K562 (cell line): Measurements from ENCODE around the gene LGR6. TPM values are rescaled to one million over a fixed set of nuclear protein-coding genes. Genes with fewer than 3 reads are reported as not detected.

Experiments
- CBX8 ChIP-seq: fragments of 200-600 bp; sonication (generic); IDR thresholded peaks from 2 replicates; pipeline ENCODE4 v1.6.1; 2012; ENCODE audit warnings: borderline replicate concordance, mixed run types, low read depth, mild to moderate bottlenecking, moderate library complexity, mixed read lengths, low read length, control low read depth, inconsistent platforms; ENCODE audit not compliant: poor library complexity, severe bottlenecking; ENCODE audit errors: extremely low read depth
- CEBPG ChIP-seq, 3 experiments: fragments of 200-800 bp in 1 of 3; sonication (Bioruptor generic) in 1 of 3; sonication (generic) in 1 of 3; formaldehyde crosslinking in 1 of 3; IDR thresholded peaks in 2 of 3; conservative IDR thresholded peaks in 1 of 3; 2 replicates each; pipeline versions ENCODE4 v1.6.1 to v1.8.0; 2016 to 2022; ENCODE audit warnings: missing compliant biosample characterization in 2 of 3, missing genetic modification characterization in 2 of 3, mild to moderate bottlenecking in 1 of 3, missing genetic modification reagents in 1 of 3
- ESRRB ChIP-seq: fragments of 250-450 bp; sonication (Bioruptor Pico); IDR thresholded peaks from 2 replicates; pipeline ENCODE4 v1.5.0; 2020; ENCODE audit warnings: mild to moderate bottlenecking, moderate library complexity, borderline replicate concordance
- GTF3C2 ChIP-seq: IDR thresholded peaks from 3 replicates; pipeline ENCODE4 v1.6.1; 2011; ENCODE audit warnings: borderline replicate concordance, mild to moderate bottlenecking, moderate library complexity; ENCODE audit not compliant: insufficient read length; ENCODE audit errors: extremely low read depth
- HNRNPH1 ChIP-seq: fragments of 200-400 bp; formaldehyde crosslinking; optimal IDR thresholded peaks from 2 replicates; pipeline ENCODE3; 2017; ENCODE audit warnings: low read depth, mild to moderate bottlenecking, low read length, moderate library complexity
- POLR3A ChIP-seq: IDR thresholded peaks from 2 replicates; pipeline ENCODE4 v1.6.1; 2011; ENCODE audit warnings: borderline replicate concordance, mild to moderate bottlenecking, moderate library complexity; ENCODE audit not compliant: insufficient read length, insufficient read depth; ENCODE audit errors: extremely low read depth
- PRMT5 ChIP-seq: sonication (generic); formaldehyde crosslinking; IDR thresholded peaks from 2 replicates; pipeline ENCODE4 v1.5.0; 2020; ENCODE audit warnings: missing genetic modification reagents
- PTRF ChIP-seq: fragments of 450-650 bp; IDR thresholded peaks from 2 replicates; pipeline ENCODE4 v1.6.1; 2016; ENCODE audit warnings: mild to moderate bottlenecking, missing genetic modification characterization, missing compliant biosample characterization
- RBM17 ChIP-seq: fragments of 200-400 bp; formaldehyde crosslinking; IDR thresholded peaks from 2 replicates; pipeline ENCODE4 v1.6.1; 2017; ENCODE audit warnings: low read depth, mild to moderate bottlenecking, low read length, borderline replicate concordance
- RFX5 ChIP-seq: IDR thresholded peaks from 2 replicates; pipeline ENCODE4 v1.6.1; 2011; ENCODE audit warnings: low read depth, mild to moderate bottlenecking, improper control_type of control experiment, low read length
- SRSF3 ChIP-seq: fragments of 200-400 bp; formaldehyde crosslinking; IDR thresholded peaks from 2 replicates; pipeline ENCODE4 v1.6.1; 2016; ENCODE audit warnings: mild to moderate bottlenecking, low read length, moderate library complexity; ENCODE audit not compliant: insufficient read depth
- SRSF9 ChIP-seq: fragments of 200-400 bp; formaldehyde crosslinking; IDR thresholded peaks from 2 replicates; pipeline ENCODE4 v1.6.1; 2017; ENCODE audit warnings: low read depth, low read length, borderline replicate concordance
- STAT5A ChIP-seq: IDR thresholded peaks from 2 replicates; pipeline ENCODE4 v1.6.1; 2012; ENCODE audit warnings: low read length, inconsistent platforms, borderline replicate concordance
- THRAP3 ChIP-seq: fragments of 450-650 bp; IDR thresholded peaks from 2 replicates; pipeline ENCODE4 v1.6.1; 2016; ENCODE audit warnings: mild to moderate bottlenecking, inconsistent platforms, borderline replicate concordance
- ZBTB17 ChIP-seq: fragments of 450-650 bp; formaldehyde crosslinking; IDR thresholded peaks from 2 replicates; pipeline ENCODE4 v1.4.0; 2020; ENCODE audit warnings: mild to moderate bottlenecking
- ZKSCAN3 ChIP-seq: fragments of 250-450 bp; sonication (Bioruptor Pico); IDR thresholded peaks from 2 replicates; pipeline ENCODE4 v1.4.0; 2020
- ZNF217 ChIP-seq: sonication (generic); formaldehyde crosslinking; IDR thresholded peaks from 2 replicates; pipeline ENCODE4 v1.8.0; 2022; ENCODE audit warnings: mild to moderate bottlenecking, missing genetic modification reagents
- ZNF24 ChIP-seq: fragments of 450-650 bp; IDR thresholded peaks from 2 replicates; pipeline ENCODE4 v1.6.1; 2016
- ZNF551 ChIP-seq: fragments of 250-450 bp; sonication (Bioruptor Pico); IDR thresholded peaks from 2 replicates; pipeline ENCODE4 v1.5.0; 2021; ENCODE audit warnings: mild to moderate bottlenecking, moderate library complexity
- polyA plus RNA-seq, 8 experiments: library from polyadenylated mRNA; depleted of rRNA in 4 of 8; stranded (reverse) in 5 of 8; unstranded in 3 of 8; fragments of >200 nt; fragmentation: Nextera tagmentation in 2 of 8; fragmentation: Illumina TruSeq in 1 of 8; extraction: Ambion mirVana in 2 of 8; extraction: Trizol in 1 of 8; gene quantifications; 2 replicates each; pipeline versions ENCODE4 v1.2.1 to v1.2.3, GENCODE V29; 2011 to 2014; ENCODE audit warnings: inconsistent platforms in 1 of 8, missing spikeins in 1 of 8
- total RNA-seq, 7 experiments: library from RNA; depleted of rRNA in 6 of 7; stranded (reverse); fragments of >200 nt in 6 of 7; fragmentation: Illumina TruSeq in 2 of 7; extraction: Trizol in 2 of 7; gene quantifications; 2 replicates each; pipeline versions ENCODE4 v1.2.1 to v1.2.3, GENCODE V29; 2011 to 2021; ENCODE audit warnings: low replicate concordance in 1 of 7
- TF ChIP-seq, protein P1 (sequence below): sonication (generic); formaldehyde crosslinking; IDR thresholded peaks from 2 replicates; pipeline ENCODE4 v1.8.1; 2022; ENCODE audit warnings: missing genetic modification reagents
- TF ChIP-seq, protein P2 (sequence below): IDR thresholded peaks from 2 replicates; pipeline ENCODE4 v1.6.1; 2011; ENCODE audit warnings: borderline replicate concordance, low read depth, mild to moderate bottlenecking, moderate library complexity, low read length; ENCODE audit not compliant: insufficient read depth, poor library complexity, severe bottlenecking

The LGR6 gene
- total and polyA plus RNA-seq, 9 of the 15 experiments (the other 6 are each of a cell fraction or from before 2014, with no cell fraction given) = 0.01 to 0.54 (median 0.17) TPM; not detected in 1

- TF ChIP-seq ZBTB17 (CRISPR knock-in tag) (peak; percentile 88), ESRRB (CRISPR knock-in tag) (no peak), PTRF (tag) (no peak), ZNF24 (peak; percentile 7; the same call in 1 of the 2 replicates), STAT5A (peak; percentile 4; the same call in 1 of the 2 replicates), POLR3A (no peak), SRSF3 (no peak), SRSF9 (no peak), PRMT5 (CRISPR knock-in tag) (no peak), HNRNPH1 (no peak), ZKSCAN3 (CRISPR knock-in tag) (no peak), ZNF551 (CRISPR knock-in tag) (no peak), THRAP3 (no peak), CBX8 (no peak), RBM17 (no peak), RFX5 (no peak), CEBPG (CRISPR knock-in tag; IDR thresholded peaks at IDR 0.05) (peak; percentile 83; the same call in 1 of the 2 replicates), CEBPG (tag; conservative IDR thresholded peaks at IDR 0.05 in 1 of 2, IDR thresholded peaks at IDR 0.05 in 1 of 2) (no peak), ZNF217 (CRISPR knock-in tag) (no peak), GTF3C2 (no peak)
- TF ChIP-seq, protein P1, sequence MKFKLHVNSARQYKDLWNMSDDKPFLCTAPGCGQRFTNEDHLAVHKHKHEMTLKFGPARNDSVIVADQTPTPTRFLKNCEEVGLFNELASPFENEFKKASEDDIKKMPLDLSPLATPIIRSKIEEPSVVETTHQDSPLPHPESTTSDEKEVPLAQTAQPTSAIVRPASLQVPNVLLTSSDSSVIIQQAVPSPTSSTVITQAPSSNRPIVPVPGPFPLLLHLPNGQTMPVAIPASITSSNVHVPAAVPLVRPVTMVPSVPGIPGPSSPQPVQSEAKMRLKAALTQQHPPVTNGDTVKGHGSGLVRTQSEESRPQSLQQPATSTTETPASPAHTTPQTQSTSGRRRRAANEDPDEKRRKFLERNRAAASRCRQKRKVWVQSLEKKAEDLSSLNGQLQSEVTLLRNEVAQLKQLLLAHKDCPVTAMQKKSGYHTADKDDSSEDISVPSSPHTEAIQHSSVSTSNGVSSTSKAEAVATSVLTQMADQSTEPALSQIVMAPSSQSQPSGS (CRISPR knock-in tag) = no peak
- TF ChIP-seq, protein P2, sequence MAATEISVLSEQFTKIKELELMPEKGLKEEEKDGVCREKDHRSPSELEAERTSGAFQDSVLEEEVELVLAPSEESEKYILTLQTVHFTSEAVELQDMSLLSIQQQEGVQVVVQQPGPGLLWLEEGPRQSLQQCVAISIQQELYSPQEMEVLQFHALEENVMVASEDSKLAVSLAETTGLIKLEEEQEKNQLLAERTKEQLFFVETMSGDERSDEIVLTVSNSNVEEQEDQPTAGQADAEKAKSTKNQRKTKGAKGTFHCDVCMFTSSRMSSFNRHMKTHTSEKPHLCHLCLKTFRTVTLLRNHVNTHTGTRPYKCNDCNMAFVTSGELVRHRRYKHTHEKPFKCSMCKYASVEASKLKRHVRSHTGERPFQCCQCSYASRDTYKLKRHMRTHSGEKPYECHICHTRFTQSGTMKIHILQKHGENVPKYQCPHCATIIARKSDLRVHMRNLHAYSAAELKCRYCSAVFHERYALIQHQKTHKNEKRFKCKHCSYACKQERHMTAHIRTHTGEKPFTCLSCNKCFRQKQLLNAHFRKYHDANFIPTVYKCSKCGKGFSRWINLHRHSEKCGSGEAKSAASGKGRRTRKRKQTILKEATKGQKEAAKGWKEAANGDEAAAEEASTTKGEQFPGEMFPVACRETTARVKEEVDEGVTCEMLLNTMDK = no peak
Observed at GRCh38 chr1:202348509-202349205, 155.1 kb downstream of the LGR6 start, which contains the start of gene PPP1R12B (continued).
